NCI-H1694 (cell line): ENCODE measurements around the gene SLC12A7.
"Not testable (repeated sequence)": the region's sequence is repeated elsewhere in the genome, so short reads cannot be mapped to it uniquely, and the experiment has no call there.

Experiments
- DNase-seq: peaks from one replicate; lab custom pipeline; 2025; lab: John Stamatoyannopoulos, UW

SLC12A7 gene

GRCh38 chr5:1140818-1141189 lies 28.9 kb upstream of the SLC12A7 start:
- DNase-seq, result no peak

- peak; percentile 86 for DNase-seq
Measured at GRCh38 chr5:1140171-1140817, 28.4 kb upstream of the SLC12A7 start.

GRCh38 chr5:1139331-1140170 lies 27.7 kb upstream of the SLC12A7 start:
- no peak for DNase-seq

- no peak for DNase-seq
Measured at GRCh38 chr5:1138445-1139245, 26.8 kb upstream of the SLC12A7 start.

GRCh38 chr5:1137567-1138444 lies 25.9 kb upstream of the SLC12A7 start:
- DNase-seq, result no peak

GRCh38 chr5:1136814-1137213 lies 25.0 kb upstream of the SLC12A7 start:
- DNase-seq, result no peak

- no peak for DNase-seq
Measured at GRCh38 chr5:1135696-1136525, 24.0 kb upstream of the SLC12A7 start.

GRCh38 chr5:1134478-1134877 lies 22.6 kb upstream of the SLC12A7 start:
- no peak for DNase-seq

GRCh38 chr5:1133510-1134201 lies 21.8 kb upstream of the SLC12A7 start:
- DNase-seq, result no peak

GRCh38 chr5:1133108-1133507 lies 21.2 kb upstream of the SLC12A7 start:
- no peak for DNase-seq

GRCh38 chr5:1132570-1132969 lies 20.7 kb upstream of the SLC12A7 start:
- no peak for DNase-seq

- DNase-seq, result no peak
Measured at GRCh38 chr5:1131726-1132125, 19.9 kb upstream of the SLC12A7 start.

- DNase-seq, result no peak
Measured at GRCh38 chr5:1131191-1131621, 19.3 kb upstream of the SLC12A7 start.

- DNase-seq, result no peak
Measured at GRCh38 chr5:1130218-1130946, 18.5 kb upstream of the SLC12A7 start.

- no peak for DNase-seq
Measured at GRCh38 chr5:1129711-1130055, 17.8 kb upstream of the SLC12A7 start.

GRCh38 chr5:1128977-1129710 lies 17.3 kb upstream of the SLC12A7 start:
- DNase-seq, result no peak

GRCh38 chr5:1127959-1128785 lies 16.3 kb upstream of the SLC12A7 start:
- DNase-seq, result no peak

GRCh38 chr5:1125695-1126094 lies 13.8 kb upstream of the SLC12A7 start:
- DNase-seq, result not testable (repeated sequence)
